SK-N-MC (cell line): ENCODE data around the gene DTWD2.

ENCODE experiments used
- EZH2 ChIP-seq: fragments of 200-600 bp; sonication (generic); IDR thresholded peaks from one replicate; pipeline ENCODE4 v1.6.1; 2017; ENCODE audit warnings: antibody characterized with exemption
- POLR2AphosphoS5 ChIP-seq: IDR thresholded peaks from 2 replicates; pipeline ENCODE4 v1.6.1; 2012; ENCODE audit warnings: mild to moderate bottlenecking, low read depth, low read length, borderline replicate concordance

- TF ChIP-seq EZH2, result no peak
- peak; percentile 68; the same call in 1 of the 2 replicates for TF ChIP-seq POLR2AphosphoS5
Observed at GRCh38 chr5:118919016-118919415, 69.3 kb downstream of the DTWD2 start.
